A673 (cell line): ENCODE results near the gene RGS14.

Experiments used
- EZH2 ChIP-seq: fragments of 200-600 bp; sonication (generic); IDR thresholded peaks from 2 replicates; pipeline ENCODE4 v1.6.1; 2017; ENCODE audit warnings: borderline replicate concordance, low read depth, mild to moderate bottlenecking, mixed read lengths, antibody characterized with exemption, low read length; ENCODE audit not compliant: poor library complexity, severe bottlenecking
- TF ChIP-seq, protein P1 (sequence below): fragments of 300-800, 200-600 bp; sonication (generic); conservative IDR thresholded peaks from 2 replicates; pipeline ENCODE4 v1.5.1; 2017; ENCODE audit warnings: low read depth, mild to moderate bottlenecking, antibody characterized with exemption, low read length, moderate library complexity, mixed read lengths

DNA sequence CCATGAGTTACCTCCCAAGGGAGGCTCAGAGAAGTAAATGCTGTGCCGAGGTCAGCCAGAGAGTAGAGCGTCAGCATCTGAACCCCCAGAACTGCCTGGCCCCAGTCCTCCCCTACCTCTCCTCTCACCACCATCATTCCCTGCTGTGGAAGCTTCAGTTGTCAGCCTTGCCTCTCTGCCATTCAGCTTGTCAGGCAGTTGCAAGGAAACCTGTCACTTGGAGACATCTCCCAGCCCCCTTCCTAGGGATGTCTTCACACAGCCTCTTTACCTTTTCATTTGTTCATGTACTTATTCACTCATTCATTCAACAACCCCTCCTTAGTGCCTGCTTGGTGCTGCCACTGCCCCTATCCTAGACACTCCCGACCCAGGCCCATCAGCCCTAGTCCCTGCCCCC, 2.1 kb downstream of the RGS14 start:
- TF ChIP-seq EZH2 = no peak
- TF ChIP-seq, protein P1, sequence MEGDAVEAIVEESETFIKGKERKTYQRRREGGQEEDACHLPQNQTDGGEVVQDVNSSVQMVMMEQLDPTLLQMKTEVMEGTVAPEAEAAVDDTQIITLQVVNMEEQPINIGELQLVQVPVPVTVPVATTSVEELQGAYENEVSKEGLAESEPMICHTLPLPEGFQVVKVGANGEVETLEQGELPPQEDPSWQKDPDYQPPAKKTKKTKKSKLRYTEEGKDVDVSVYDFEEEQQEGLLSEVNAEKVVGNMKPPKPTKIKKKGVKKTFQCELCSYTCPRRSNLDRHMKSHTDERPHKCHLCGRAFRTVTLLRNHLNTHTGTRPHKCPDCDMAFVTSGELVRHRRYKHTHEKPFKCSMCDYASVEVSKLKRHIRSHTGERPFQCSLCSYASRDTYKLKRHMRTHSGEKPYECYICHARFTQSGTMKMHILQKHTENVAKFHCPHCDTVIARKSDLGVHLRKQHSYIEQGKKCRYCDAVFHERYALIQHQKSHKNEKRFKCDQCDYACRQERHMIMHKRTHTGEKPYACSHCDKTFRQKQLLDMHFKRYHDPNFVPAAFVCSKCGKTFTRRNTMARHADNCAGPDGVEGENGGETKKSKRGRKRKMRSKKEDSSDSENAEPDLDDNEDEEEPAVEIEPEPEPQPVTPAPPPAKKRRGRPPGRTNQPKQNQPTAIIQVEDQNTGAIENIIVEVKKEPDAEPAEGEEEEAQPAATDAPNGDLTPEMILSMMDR = no peak
